HEK293 (cell line): ENCODE data around the gene CIRBP.
A peak's percentile ranks its signal among the peaks of the same experiment; 100 is the strongest.

Experiments used
- HIC1 ChIP-seq: fragments of 450-650 bp; formaldehyde crosslinking; IDR thresholded peaks from 2 replicates; pipeline ENCODE4 v1.5.1; 2016; ENCODE audit warnings: missing biosample characterization, missing genetic modification characterization
- HOXC10 ChIP-seq: sonication (generic); formaldehyde crosslinking; IDR thresholded peaks from 2 replicates; pipeline ENCODE4 v1.8.1; 2023; ENCODE audit warnings: mild to moderate bottlenecking, missing genetic modification reagents
- KLF8 ChIP-seq: fragments of 450-650 bp; formaldehyde crosslinking; IDR thresholded peaks from 2 replicates; pipeline ENCODE4 v1.5.1; 2016; ENCODE audit warnings: missing biosample characterization, missing genetic modification characterization
- SP3 ChIP-seq: fragments of 450-650 bp; formaldehyde crosslinking; IDR thresholded peaks from 2 replicates; pipeline ENCODE4 v1.5.1; 2016; ENCODE audit warnings: missing biosample characterization, missing genetic modification characterization
- ZBTB20 ChIP-seq: fragments of 450-650 bp; formaldehyde crosslinking; IDR thresholded peaks from 2 replicates; pipeline ENCODE4 v1.5.1; 2016; ENCODE audit warnings: missing biosample characterization, missing genetic modification characterization
- ZFHX2 ChIP-seq: fragments of 450-650 bp; formaldehyde crosslinking; conservative IDR thresholded peaks from 2 replicates; pipeline ENCODE4 v1.5.1; 2016; ENCODE audit warnings: missing biosample characterization, missing genetic modification characterization
- ZFP69B ChIP-seq: fragments of 450-650 bp; formaldehyde crosslinking; IDR thresholded peaks from 2 replicates; pipeline ENCODE4 v1.5.1; 2016; ENCODE audit warnings: missing biosample characterization, missing genetic modification characterization
- ZNF112 ChIP-seq: fragments of 450-650 bp; formaldehyde crosslinking; IDR thresholded peaks from 2 replicates; pipeline ENCODE4 v1.5.0; 2017; ENCODE audit warnings: missing biosample characterization, missing genetic modification characterization
- ZNF24 ChIP-seq: fragments of 450-650 bp; formaldehyde crosslinking; IDR thresholded peaks from 2 replicates; pipeline ENCODE4 v1.5.1; 2016; ENCODE audit warnings: missing biosample characterization, missing genetic modification characterization
- ZNF280C ChIP-seq: fragments of 450-650 bp; formaldehyde crosslinking; IDR thresholded peaks from 2 replicates; pipeline ENCODE4 v1.5.1; 2016; ENCODE audit warnings: missing biosample characterization, missing genetic modification characterization
- ZNF394 ChIP-seq: fragments of 450-650 bp; formaldehyde crosslinking; IDR thresholded peaks from 2 replicates; pipeline ENCODE4 v1.5.1; 2016; ENCODE audit warnings: missing biosample characterization, missing genetic modification characterization, mild to moderate bottlenecking, moderate library complexity, borderline replicate concordance
- ZNF404 ChIP-seq: fragments of 450-650 bp; formaldehyde crosslinking; IDR thresholded peaks from 2 replicates; pipeline ENCODE4 v1.5.1; 2017; ENCODE audit warnings: missing biosample characterization, missing genetic modification characterization
- ZNF449 ChIP-seq: fragments of 450-650 bp; formaldehyde crosslinking; IDR thresholded peaks from 2 replicates; pipeline ENCODE4 v1.5.1; 2017; ENCODE audit warnings: missing biosample characterization, mild to moderate bottlenecking, missing genetic modification characterization, moderate library complexity
- ZNF510 ChIP-seq: fragments of 450-650 bp; formaldehyde crosslinking; IDR thresholded peaks from 2 replicates; pipeline ENCODE4 v1.5.1; 2018; ENCODE audit warnings: mild to moderate bottlenecking, missing genetic modification characterization, missing biosample characterization; ENCODE audit not compliant: insufficient replicate concordance
- ZNF555 ChIP-seq: fragments of 450-650 bp; formaldehyde crosslinking; conservative IDR thresholded peaks from 2 replicates; pipeline ENCODE4 v1.5.1; 2017; ENCODE audit warnings: missing biosample characterization, mild to moderate bottlenecking, missing genetic modification characterization, inconsistent platforms
- ZNF571 ChIP-seq: fragments of 450-650 bp; formaldehyde crosslinking; IDR thresholded peaks from 2 replicates; pipeline ENCODE4 v1.5.0; 2017; ENCODE audit warnings: missing biosample characterization, missing genetic modification characterization
- ZNF623 ChIP-seq: fragments of 450-650 bp; formaldehyde crosslinking; IDR thresholded peaks from 2 replicates; pipeline ENCODE4 v1.5.1; 2016; ENCODE audit warnings: missing biosample characterization, missing genetic modification characterization
- ZNF692 ChIP-seq: fragments of 450-650 bp; formaldehyde crosslinking; IDR thresholded peaks from 2 replicates; pipeline ENCODE4 v1.5.1; 2016; ENCODE audit warnings: missing biosample characterization, missing genetic modification characterization
- ZNF776 ChIP-seq: fragments of 450-650 bp; formaldehyde crosslinking; IDR thresholded peaks from 2 replicates; pipeline ENCODE4 v1.5.0; 2017; ENCODE audit warnings: missing biosample characterization, missing genetic modification characterization, borderline replicate concordance
- ZNF830 ChIP-seq: fragments of 450-650 bp; IDR thresholded peaks from 2 replicates; pipeline ENCODE4 v1.5.0; 2018; ENCODE audit warnings: missing biosample characterization, missing genetic modification characterization, low read depth, mild to moderate bottlenecking, moderate library complexity
- ZSCAN30 ChIP-seq: fragments of 450-650 bp; IDR thresholded peaks from 2 replicates; pipeline ENCODE4 v1.5.1; 2018; ENCODE audit warnings: missing biosample characterization, mild to moderate bottlenecking, missing genetic modification characterization, moderate library complexity
- ZXDB ChIP-seq: fragments of 450-650 bp; formaldehyde crosslinking; IDR thresholded peaks from 2 replicates; pipeline ENCODE4 v1.5.1; 2016; ENCODE audit warnings: missing biosample characterization, missing genetic modification characterization
- TF ChIP-seq, protein P1 (sequence below): fragments of 450-650 bp; formaldehyde crosslinking; IDR thresholded peaks from 2 replicates; pipeline ENCODE4 v1.5.1; 2016; ENCODE audit warnings: missing biosample characterization, missing genetic modification characterization

Gene CIRBP

GRCh38 chr19:1244693-1245451, 24.3 kb upstream of the CIRBP start (continued):
- TF ChIP-seq HIC1 (tag by site-specific recombination) (peak; percentile 80), ZSCAN30 (peak; percentile 1; the same call in 1 of the 2 replicates), ZNF776 (no peak), ZNF555 (tag by site-specific recombination) (no peak), ZNF692 (tag by site-specific recombination) (peak; percentile 82), ZNF404 (tag by site-specific recombination) (0 out of 2 replicates have a peak, but pooled peaks have one; percentile 1), ZNF449 (no peak), HOXC10 (CRISPR knock-in tag) (no peak), ZNF280C (tag by site-specific recombination) (no peak), ZBTB20 (tag by site-specific recombination) (0 out of 2 replicates have a peak, but pooled peaks have one; percentile 15), KLF8 (tag by site-specific recombination) (peak; percentile 35), ZNF112 (tag by site-specific recombination) (no peak), ZNF623 (tag by site-specific recombination) (no peak), ZXDB (tag by site-specific recombination) (peak; percentile 13; the same call in 1 of the 2 replicates), ZNF571 (tag by site-specific recombination) (no peak), SP3 (tag by site-specific recombination) (peak; percentile 35), ZNF510 (tag by site-specific recombination) (no peak), ZNF830 (no peak), ZFHX2 (tag by site-specific recombination) (peak; percentile 88), ZNF24 (tag by site-specific recombination) (no peak), ZNF394 (tag by site-specific recombination) (no peak), ZFP69B (tag by site-specific recombination) (peak; percentile 85)
- TF ChIP-seq, protein P1, sequence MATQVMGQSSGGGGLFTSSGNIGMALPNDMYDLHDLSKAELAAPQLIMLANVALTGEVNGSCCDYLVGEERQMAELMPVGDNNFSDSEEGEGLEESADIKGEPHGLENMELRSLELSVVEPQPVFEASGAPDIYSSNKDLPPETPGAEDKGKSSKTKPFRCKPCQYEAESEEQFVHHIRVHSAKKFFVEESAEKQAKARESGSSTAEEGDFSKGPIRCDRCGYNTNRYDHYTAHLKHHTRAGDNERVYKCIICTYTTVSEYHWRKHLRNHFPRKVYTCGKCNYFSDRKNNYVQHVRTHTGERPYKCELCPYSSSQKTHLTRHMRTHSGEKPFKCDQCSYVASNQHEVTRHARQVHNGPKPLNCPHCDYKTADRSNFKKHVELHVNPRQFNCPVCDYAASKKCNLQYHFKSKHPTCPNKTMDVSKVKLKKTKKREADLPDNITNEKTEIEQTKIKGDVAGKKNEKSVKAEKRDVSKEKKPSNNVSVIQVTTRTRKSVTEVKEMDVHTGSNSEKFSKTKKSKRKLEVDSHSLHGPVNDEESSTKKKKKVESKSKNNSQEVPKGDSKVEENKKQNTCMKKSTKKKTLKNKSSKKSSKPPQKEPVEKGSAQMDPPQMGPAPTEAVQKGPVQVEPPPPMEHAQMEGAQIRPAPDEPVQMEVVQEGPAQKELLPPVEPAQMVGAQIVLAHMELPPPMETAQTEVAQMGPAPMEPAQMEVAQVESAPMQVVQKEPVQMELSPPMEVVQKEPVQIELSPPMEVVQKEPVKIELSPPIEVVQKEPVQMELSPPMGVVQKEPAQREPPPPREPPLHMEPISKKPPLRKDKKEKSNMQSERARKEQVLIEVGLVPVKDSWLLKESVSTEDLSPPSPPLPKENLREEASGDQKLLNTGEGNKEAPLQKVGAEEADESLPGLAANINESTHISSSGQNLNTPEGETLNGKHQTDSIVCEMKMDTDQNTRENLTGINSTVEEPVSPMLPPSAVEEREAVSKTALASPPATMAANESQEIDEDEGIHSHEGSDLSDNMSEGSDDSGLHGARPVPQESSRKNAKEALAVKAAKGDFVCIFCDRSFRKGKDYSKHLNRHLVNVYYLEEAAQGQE (tag by site-specific recombination) = 0 out of 2 replicates have a peak, but pooled peaks have one; percentile 1
